Suprapubic skin (tissue), 4 donors: ENCODE data around the gene FADS6. TPM values are rescaled to one million over a fixed set of nuclear protein-coding genes. Genes with fewer than 3 reads are reported as not detected.

ENCODE experiments used
- DNase-seq, 2 donors: peaks; one replicate each; pipeline ENCODE4 v3.0.0-alpha.2; 2019; ENCODE audit warnings: low spot score in 2 of 2
- H3K27ac ChIP-seq: fragments of 200-600 bp; sonication (generic); one replicate; pipeline ENCODE4 v1.5.1; 2019
- H3K27me3 ChIP-seq: fragments of 200-600 bp; sonication (generic); one replicate; pipeline ENCODE4 v1.5.1; 2019
- H3K36me3 ChIP-seq: fragments of 200-600 bp; sonication (generic); one replicate; pipeline ENCODE4 v1.5.1; 2019
- H3K4me1 ChIP-seq: fragments of 200-600 bp; sonication (generic); one replicate; pipeline ENCODE4 v1.5.1; 2019
- H3K4me3 ChIP-seq: fragments of 200-600 bp; sonication (generic); one replicate; pipeline ENCODE4 v1.5.1; 2019; ENCODE audit warnings: mild to moderate bottlenecking
- H3K9me3 ChIP-seq: fragments of 200-600 bp; sonication (generic); one replicate; pipeline ENCODE4 v1.5.1; 2019
- CTCF ChIP-seq, 2 donors: fragments of 200-600 bp in 1 of 2; fragments of 450-650 bp in 1 of 2; sonication (generic) in 1 of 2; IDR thresholded peaks; one replicate each; pipeline ENCODE4 v1.5.1; 2016 to 2019; ENCODE audit warnings: antibody characterized with exemption in 2 of 2, mild to moderate bottlenecking in 1 of 2, moderate library complexity in 1 of 2
- EP300 ChIP-seq: sonication (generic); formaldehyde crosslinking; IDR thresholded peaks from one replicate; pipeline ENCODE4 v1.6.1; 2017; ENCODE audit warnings: antibody characterized with exemption
- POLR2A ChIP-seq, 2 donors: fragments of 450-650 bp; IDR thresholded peaks; one replicate each; pipeline ENCODE4 v1.6.1; 2017; ENCODE audit warnings: antibody characterized with exemption in 2 of 2, mild to moderate bottlenecking in 2 of 2, moderate library complexity in 2 of 2
- POLR2AphosphoS5 ChIP-seq, 3 donors: sonication (generic); formaldehyde crosslinking; IDR thresholded peaks; one replicate each; pipeline ENCODE4 v1.6.1; 2017; ENCODE audit warnings: antibody characterized with exemption in 3 of 3
- WGBS: methylation state at CpG from one replicate; pipeline ENCODE4 v1.1.5; 2018; 5-methylcytosine and 5-hydroxymethylcytosine counted together
- total RNA-seq, 4 donors: library from RNA; depleted of rRNA; stranded (reverse); fragments of >200 nt; gene quantifications; one replicate each; pipeline ENCODE4 v1.1.0, GENCODE V29; 2016

FADS6 gene
- total RNA-seq, 4 donors from 2014 or later: 4.9 to 11.6 (median 8.1) TPM

- Histone ChIP-seq H3K27ac (no peak overlapping the region), H3K4me3 (no peak overlapping the region), H3K27me3 (peaks cover 86% of the 10 kb centered on the region), H3K4me1 (peaks cover 12% of the 10 kb centered on the region), H3K9me3 (no peaks in the 10 kb centered on the region), H3K36me3 (no peaks in the 10 kb centered on the region)
- WGBS: 30% methylated on average over 7 of the region's 9 CpGs
- DNase-seq: no peak
- TF ChIP-seq POLR2A (IDR thresholded peaks at IDR 0.05): no peak
- TF ChIP-seq POLR2AphosphoS5 (IDR thresholded peaks at IDR 0.05): no peak
Measured at GRCh38 chr17:74853048-74853397, 40.4 kb downstream of the FADS6 start.

GRCh38 chr17:74852237-74853047 is 41.0 kb downstream of the FADS6 start:
- peaks cover 12% of the 10 kb centered on the region for H3K4me1 ChIP-seq
- WGBS: 2% methylated on average over 28 of the region's 76 CpGs
- no peaks in the 10 kb centered on the region for H3K9me3 ChIP-seq
- H3K36me3 ChIP-seq: no peaks in the 10 kb centered on the region
- H3K4me3 ChIP-seq: no peak overlapping the region
- no peak overlapping the region for H3K27ac ChIP-seq
- TF ChIP-seq POLR2A (IDR thresholded peaks at IDR 0.05): no peak
- TF ChIP-seq EP300: no peak
- TF ChIP-seq CTCF (IDR thresholded peaks at IDR 0.05): no peak
- TF ChIP-seq POLR2AphosphoS5 (IDR thresholded peaks at IDR 0.05): no peak
- H3K27me3 ChIP-seq: peaks cover 81% of the 10 kb centered on the region
- no peak for DNase-seq

GRCh38 chr17:74851612-74852236 is 41.7 kb downstream of the FADS6 start:
- TF ChIP-seq POLR2A (IDR thresholded peaks at IDR 0.05) (no peak), CTCF (IDR thresholded peaks at IDR 0.05) (no peak), EP300 (no peak), POLR2AphosphoS5 (IDR thresholded peaks at IDR 0.05) (no peak)
- no peak for DNase-seq
- H3K27me3 ChIP-seq: peaks cover 74% of the 10 kb centered on the region
- no peaks in the 10 kb centered on the region for H3K9me3 ChIP-seq
- WGBS: 70% methylated on average over 9 of the region's 29 CpGs
- no peaks in the 10 kb centered on the region for H3K36me3 ChIP-seq
- H3K4me1 ChIP-seq: peaks cover 12% of the 10 kb centered on the region
- H3K4me3 ChIP-seq: no peak overlapping the region
- H3K27ac ChIP-seq: no peak overlapping the region

- Histone ChIP-seq H3K4me1 (peaks cover 12% of the 10 kb centered on the region), H3K27me3 (peaks cover 66% of the 10 kb centered on the region), H3K9me3 (no peaks in the 10 kb centered on the region), H3K36me3 (no peaks in the 10 kb centered on the region), H3K4me3 (no peak overlapping the region), H3K27ac (no peak overlapping the region)
- DNase-seq: no peak
- no peak for TF ChIP-seq POLR2AphosphoS5 (IDR thresholded peaks at IDR 0.05)
- no peak for TF ChIP-seq POLR2A (IDR thresholded peaks at IDR 0.05)
- TF ChIP-seq CTCF (IDR thresholded peaks at IDR 0.05): no peak
- TF ChIP-seq EP300: no peak
- 77% methylated on average over 3 of the region's 3 CpGs for WGBS
Measured at GRCh38 chr17:74850914-74851313, 42.5 kb downstream of the FADS6 start.

- Histone ChIP-seq H3K27ac (no peak overlapping the region), H3K27me3 (peaks cover 60% of the 10 kb centered on the region)
- WGBS: no CpG with 5 or more reads among the region's 17 CpGs
Measured at GRCh38 chr17:74850310-74850709, 43.1 kb downstream of the FADS6 start.

More at GRCh38 chr17:74850310-74850709, 43.1 kb downstream of the FADS6 start:
- DNase-seq: no peak
- Histone ChIP-seq H3K36me3 (no peaks in the 10 kb centered on the region), H3K4me1 (peaks cover 12% of the 10 kb centered on the region), H3K4me3 (no peak overlapping the region), H3K9me3 (no peaks in the 10 kb centered on the region)
- TF ChIP-seq CTCF (IDR thresholded peaks at IDR 0.05) (no peak), EP300 (no peak), POLR2AphosphoS5 (IDR thresholded peaks at IDR 0.05) (no peak), POLR2A (IDR thresholded peaks at IDR 0.05) (no peak)
